SU-DHL-6 (cell line): Measurements from ENCODE around the gene GOLIM4.
"Not testable (repeated sequence)": the region's sequence is repeated elsewhere in the genome, so short reads cannot be mapped to it uniquely, and the experiment has no call there.

ENCODE experiments used
- H2AFZ ChIP-seq: fragments of 200-600 bp; sonication (generic); 2 replicates; pipeline ENCODE4 v1.6.1; 2014; ENCODE audit warnings: low read depth, mild to moderate bottlenecking, moderate library complexity, mixed read lengths, antibody characterized with exemption, low read length; ENCODE audit not compliant: severe bottlenecking
- H3F3A ChIP-seq: fragments of 200-600 bp; shearing (Covaris generic); 2 replicates; pipeline ENCODE4 v1.6.0; 2016; ENCODE audit warnings: antibody characterized with exemption, mild to moderate bottlenecking; ENCODE audit not compliant: insufficient read depth
- H3K27ac ChIP-seq: fragments of 200-600 bp; sonication (generic); 2 replicates; pipeline ENCODE4 v1.5.1; 2016; ENCODE audit warnings: low read depth, mild to moderate bottlenecking, low read length, moderate library complexity, mixed read lengths
- H3K27me3 ChIP-seq: fragments of 200-600 bp; sonication (generic), shearing (Covaris generic); 2 replicates; pipeline ENCODE4 v1.6.0; 2014; ENCODE audit warnings: mild to moderate bottlenecking, low read length
- H3K36me3 ChIP-seq: fragments of 200-600 bp; sonication (generic); 2 replicates; pipeline ENCODE4 v1.6.1; 2014; ENCODE audit warnings: mild to moderate bottlenecking, low read length, mixed read lengths
- H3K4me2 ChIP-seq: fragments of 300-600, 200-600 bp; shearing (Covaris generic), sonication (generic); 2 replicates; pipeline ENCODE4 v1.6.0; 2014; ENCODE audit warnings: low read length, low read depth, mild to moderate bottlenecking; ENCODE audit not compliant: poor library complexity, severe bottlenecking
- H3K4me3 ChIP-seq: fragments of 200-600 bp; sonication (generic); 2 replicates; pipeline ENCODE4 v1.5.1; 2014; ENCODE audit warnings: antibody characterized with exemption, low read length, mild to moderate bottlenecking, mixed read lengths; ENCODE audit not compliant: insufficient read depth, poor library complexity, severe bottlenecking
- H3K79me2 ChIP-seq: fragments of 200-600 bp; sonication (generic); 2 replicates; pipeline ENCODE4 v1.6.1; 2014; ENCODE audit warnings: mild to moderate bottlenecking, low read length, moderate library complexity; ENCODE audit not compliant: insufficient read depth
- H3K9ac ChIP-seq: fragments of 200-600 bp; sonication (generic); 2 replicates; pipeline ENCODE4 v1.7.0; 2014; ENCODE audit warnings: mild to moderate bottlenecking, low read length
- H3K9me2 ChIP-seq: fragments of 200-600 bp; sonication (generic); replicated peaks from 2 replicates; pipeline ENCODE4 v1.6.1; 2014; ENCODE audit warnings: low read length; ENCODE audit not compliant: insufficient read depth
- H3K9me3 ChIP-seq: fragments of 200-600 bp; sonication (generic); 2 replicates; pipeline ENCODE4 v1.6.1; 2014; ENCODE audit warnings: low read length, mixed read lengths; ENCODE audit not compliant: insufficient read depth
- H4K20me1 ChIP-seq: fragments of 200-600 bp; sonication (generic); 2 replicates; pipeline ENCODE4 v1.6.1; 2014; ENCODE audit warnings: low read depth, mild to moderate bottlenecking, antibody characterized with exemption, low read length, moderate library complexity, mixed read lengths
- EZH2phosphoT487 ChIP-seq: fragments of 200-600 bp; sonication (generic), shearing (Covaris generic); conservative IDR thresholded peaks from 2 replicates; pipeline ENCODE4 v1.6.1; 2018; ENCODE audit warnings: mild to moderate bottlenecking, antibody characterized with exemption, low read length, moderate library complexity, mixed read lengths
- TF ChIP-seq, protein P1 (sequence below): fragments of 200-600 bp; sonication (generic); IDR thresholded peaks from one replicate; pipeline ENCODE4 v1.5.1; 2017; ENCODE audit warnings: antibody characterized with exemption, mild to moderate bottlenecking, low read length, moderate library complexity; ENCODE audit not compliant: insufficient read depth, poor library complexity, severe bottlenecking

Gene GOLIM4

DNA sequence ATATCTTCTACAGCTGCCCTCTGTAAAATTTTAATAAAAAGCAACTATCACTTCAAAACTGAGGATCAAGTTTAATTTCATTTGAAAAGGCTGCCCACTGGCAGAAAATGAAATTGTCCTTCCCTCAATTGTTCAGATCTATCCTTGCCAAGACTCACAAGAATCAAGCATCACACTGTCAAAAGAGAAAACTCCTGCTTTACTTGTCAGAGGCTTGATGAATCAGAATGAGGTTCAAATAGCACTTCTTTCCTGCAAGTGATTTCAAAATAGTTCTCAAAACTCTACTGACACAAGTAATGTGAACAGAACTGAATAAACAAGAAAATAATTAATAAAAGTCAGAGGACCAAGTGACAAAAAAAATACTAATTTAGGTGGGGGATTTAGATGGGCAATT lies 70.6 kb downstream of the GOLIM4 start:
- no peak overlapping the region for H3K27ac ChIP-seq
- H3K79me2 ChIP-seq = no peaks in the 10 kb centered on the region
- TF ChIP-seq, protein P1, sequence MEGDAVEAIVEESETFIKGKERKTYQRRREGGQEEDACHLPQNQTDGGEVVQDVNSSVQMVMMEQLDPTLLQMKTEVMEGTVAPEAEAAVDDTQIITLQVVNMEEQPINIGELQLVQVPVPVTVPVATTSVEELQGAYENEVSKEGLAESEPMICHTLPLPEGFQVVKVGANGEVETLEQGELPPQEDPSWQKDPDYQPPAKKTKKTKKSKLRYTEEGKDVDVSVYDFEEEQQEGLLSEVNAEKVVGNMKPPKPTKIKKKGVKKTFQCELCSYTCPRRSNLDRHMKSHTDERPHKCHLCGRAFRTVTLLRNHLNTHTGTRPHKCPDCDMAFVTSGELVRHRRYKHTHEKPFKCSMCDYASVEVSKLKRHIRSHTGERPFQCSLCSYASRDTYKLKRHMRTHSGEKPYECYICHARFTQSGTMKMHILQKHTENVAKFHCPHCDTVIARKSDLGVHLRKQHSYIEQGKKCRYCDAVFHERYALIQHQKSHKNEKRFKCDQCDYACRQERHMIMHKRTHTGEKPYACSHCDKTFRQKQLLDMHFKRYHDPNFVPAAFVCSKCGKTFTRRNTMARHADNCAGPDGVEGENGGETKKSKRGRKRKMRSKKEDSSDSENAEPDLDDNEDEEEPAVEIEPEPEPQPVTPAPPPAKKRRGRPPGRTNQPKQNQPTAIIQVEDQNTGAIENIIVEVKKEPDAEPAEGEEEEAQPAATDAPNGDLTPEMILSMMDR = no peak
- no peak for TF ChIP-seq EZH2phosphoT487
- H2AFZ ChIP-seq = no peak overlapping the region
- H3K27me3 ChIP-seq = no peaks in the 10 kb centered on the region
- no peak overlapping the region for H3K4me3 ChIP-seq
- no peak overlapping the region for H3K9ac ChIP-seq
- H3F3A ChIP-seq = no peaks in the 10 kb centered on the region
- H3K9me2 ChIP-seq = no peaks in the 10 kb centered on the region
- H4K20me1 ChIP-seq = no peaks in the 10 kb centered on the region
- no peaks in the 10 kb centered on the region for H3K9me3 ChIP-seq
- peaks cover 14% of the 10 kb centered on the region; the same call in 1 of the 2 replicates for H3K36me3 ChIP-seq
- no peak overlapping the region for H3K4me2 ChIP-seq

DNA sequence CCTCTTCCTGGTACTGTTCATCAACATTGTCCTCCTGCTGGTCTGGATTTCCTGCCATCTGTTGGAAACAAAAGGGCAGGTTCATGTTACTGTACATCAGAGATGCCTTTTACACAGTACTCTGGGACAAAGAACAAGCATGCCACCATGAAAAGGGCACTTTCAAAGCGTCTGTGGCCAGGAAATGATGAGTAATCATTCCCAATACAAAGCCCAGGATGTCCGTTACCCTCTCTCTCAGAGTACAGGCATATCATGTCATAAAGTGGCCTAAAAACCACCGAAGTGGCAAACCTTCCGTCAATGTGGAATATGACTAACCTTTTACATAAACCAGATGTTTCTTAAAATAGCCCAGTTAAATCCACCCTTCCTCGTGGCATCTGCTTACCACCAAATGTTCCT lies 71.2 kb downstream of the GOLIM4 start:
- no peaks in the 10 kb centered on the region for H3K79me2 ChIP-seq
- no peak overlapping the region for H3K4me2 ChIP-seq
- no peak overlapping the region for H2AFZ ChIP-seq
- no peaks in the 10 kb centered on the region for H3F3A ChIP-seq
- no peaks in the 10 kb centered on the region for H3K9me2 ChIP-seq
- no peak overlapping the region for H3K27ac ChIP-seq
- no peak overlapping the region for H3K4me3 ChIP-seq
- no peaks in the 10 kb centered on the region for H3K9me3 ChIP-seq
- no peaks in the 10 kb centered on the region for H3K27me3 ChIP-seq
- H4K20me1 ChIP-seq = no peaks in the 10 kb centered on the region
- peaks cover 14% of the 10 kb centered on the region; the same call in 1 of the 2 replicates for H3K36me3 ChIP-seq
- no peak for TF ChIP-seq EZH2phosphoT487
- TF ChIP-seq, protein P1 = no peak
- no peak overlapping the region for H3K9ac ChIP-seq

DNA sequence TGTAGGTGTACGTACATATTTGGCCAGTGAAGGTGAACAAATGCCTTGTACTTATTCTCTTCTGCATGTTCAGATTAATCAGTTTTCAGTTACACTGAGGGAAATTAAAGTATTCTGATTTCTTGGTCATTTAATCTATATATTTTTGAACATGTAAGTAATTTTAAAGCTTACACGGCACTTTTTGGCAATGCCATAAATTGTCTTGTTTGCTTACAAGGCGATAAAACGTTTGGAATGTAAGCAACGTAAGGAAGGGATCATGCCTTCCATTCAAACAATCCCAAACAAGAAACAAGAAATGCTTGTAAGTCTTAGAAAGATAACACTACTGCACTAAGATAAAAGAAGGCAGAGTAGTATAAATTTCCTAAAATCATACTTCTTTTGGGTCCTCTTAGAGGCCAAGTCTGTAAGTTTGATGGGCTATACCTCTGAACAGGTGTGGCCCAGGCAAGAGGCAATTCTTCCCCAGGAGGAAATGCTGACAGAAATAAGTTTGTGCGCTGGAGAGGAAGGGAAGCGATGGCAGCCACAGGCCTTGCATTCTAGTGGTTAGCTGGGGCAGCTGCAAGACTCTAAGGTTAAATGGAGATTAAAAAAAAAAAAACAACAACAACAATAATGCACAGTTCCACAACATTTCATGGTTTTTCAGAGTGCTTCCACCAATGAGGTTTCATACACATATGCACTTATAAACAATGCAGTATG lies 73.8 kb downstream of the GOLIM4 start:
- H3K4me2 ChIP-seq = no peak overlapping the region
- no peak for TF ChIP-seq EZH2phosphoT487
- TF ChIP-seq, protein P1 = no peak
- H3K36me3 ChIP-seq = peaks cover 9% of the 10 kb centered on the region; the same call in 1 of the 2 replicates
- no peak overlapping the region for H3K27ac ChIP-seq
- H4K20me1 ChIP-seq = no peaks in the 10 kb centered on the region
- H3K9ac ChIP-seq = no peak overlapping the region
- no peaks in the 10 kb centered on the region for H3F3A ChIP-seq
- no peaks in the 10 kb centered on the region for H3K9me2 ChIP-seq
- H3K9me3 ChIP-seq = no peaks in the 10 kb centered on the region
- no peaks in the 10 kb centered on the region for H3K79me2 ChIP-seq
- no peak overlapping the region for H3K4me3 ChIP-seq
- no peaks in the 10 kb centered on the region for H3K27me3 ChIP-seq
- no peak overlapping the region for H2AFZ ChIP-seq

DNA sequence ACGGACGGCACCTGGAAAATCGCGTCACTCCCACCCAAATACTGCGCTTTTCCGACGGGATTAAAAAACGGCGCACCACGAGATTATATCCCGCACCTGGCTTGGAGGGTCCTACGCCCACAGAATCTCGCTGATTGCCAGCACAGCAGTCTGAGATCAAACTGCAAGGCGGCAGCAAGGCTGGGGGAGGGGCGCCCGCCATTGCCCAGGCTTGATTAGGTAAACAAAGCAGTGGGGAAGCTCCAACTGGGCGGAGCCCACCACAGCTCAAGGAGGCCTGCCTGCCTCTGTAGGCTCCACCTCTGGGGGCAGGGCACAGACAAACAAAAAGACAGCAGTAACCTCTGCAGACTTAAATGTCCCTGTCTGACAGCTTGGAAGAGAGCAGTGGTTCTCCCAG lies 84.4 kb downstream of the GOLIM4 start:
- not testable (repeated sequence) for H3K4me2 ChIP-seq, H3K9ac ChIP-seq, H3K9me3 ChIP-seq, H3F3A ChIP-seq, H3K27ac ChIP-seq, H2AFZ ChIP-seq, H4K20me1 ChIP-seq, H3K4me3 ChIP-seq, H3K79me2 ChIP-seq, H3K27me3 ChIP-seq, H3K9me2 ChIP-seq
- peaks cover 15% of the 10 kb centered on the region; the same call in 1 of the 2 replicates for H3K36me3 ChIP-seq
